SJSA1 (cell line): ENCODE data around the gene HOXB4. TPM values are rescaled to one million over a fixed set of nuclear protein-coding genes. Genes with fewer than 3 reads are reported as not detected.
A peak's percentile ranks its signal among the peaks of the same experiment; 100 is the strongest.

ENCODE experiments used
- DNase-seq, 2 experiments: peaks; one replicate each; pipeline ENCODE4 v3.0.0-alpha.2; 2015 to 2020; ENCODE audit warnings: low spot score in 2 of 2, low read depth in 1 of 2
- H3K27ac ChIP-seq: fragments of 250-450 bp; sonication (Bioruptor Pico); 2 replicates; pipeline ENCODE4 v1.5.1; 2020; ENCODE audit warnings: mild to moderate bottlenecking, moderate library complexity
- H3K27me3 ChIP-seq: fragments of 250-450 bp; sonication (Bioruptor Pico); replicated peaks from 2 replicates; pipeline ENCODE4 v1.5.1; 2020; ENCODE audit warnings: mild to moderate bottlenecking, moderate library complexity
- H3K36me3 ChIP-seq: fragments of 250-450 bp; sonication (Bioruptor Pico); 2 replicates; pipeline ENCODE4 v1.5.1; 2020; ENCODE audit warnings: mild to moderate bottlenecking
- H3K4me1 ChIP-seq: fragments of 250-450 bp; sonication (Bioruptor Pico); replicated peaks from 2 replicates; pipeline ENCODE4 v1.6.1; 2021; ENCODE audit warnings: mild to moderate bottlenecking
- H3K4me3 ChIP-seq: fragments of 250-450 bp; sonication (Bioruptor Pico); 2 replicates; pipeline ENCODE4 v1.5.1; 2020; ENCODE audit warnings: mild to moderate bottlenecking
- H3K9me3 ChIP-seq: fragments of 250-450 bp; sonication (Bioruptor Pico); replicated peaks from 2 replicates; pipeline ENCODE4 v1.5.1; 2020; ENCODE audit warnings: mild to moderate bottlenecking
- total RNA-seq: library from RNA; depleted of rRNA; stranded (reverse); fragments of >200 nt; shearing (Covaris generic); gene quantifications from 2 replicates; pipeline ENCODE4 v1.2.3, GENCODE V29; 2014

HOXB4 gene
- total RNA-seq, 1 experiment from 2014 or later, result 3.2 TPM

DNA sequence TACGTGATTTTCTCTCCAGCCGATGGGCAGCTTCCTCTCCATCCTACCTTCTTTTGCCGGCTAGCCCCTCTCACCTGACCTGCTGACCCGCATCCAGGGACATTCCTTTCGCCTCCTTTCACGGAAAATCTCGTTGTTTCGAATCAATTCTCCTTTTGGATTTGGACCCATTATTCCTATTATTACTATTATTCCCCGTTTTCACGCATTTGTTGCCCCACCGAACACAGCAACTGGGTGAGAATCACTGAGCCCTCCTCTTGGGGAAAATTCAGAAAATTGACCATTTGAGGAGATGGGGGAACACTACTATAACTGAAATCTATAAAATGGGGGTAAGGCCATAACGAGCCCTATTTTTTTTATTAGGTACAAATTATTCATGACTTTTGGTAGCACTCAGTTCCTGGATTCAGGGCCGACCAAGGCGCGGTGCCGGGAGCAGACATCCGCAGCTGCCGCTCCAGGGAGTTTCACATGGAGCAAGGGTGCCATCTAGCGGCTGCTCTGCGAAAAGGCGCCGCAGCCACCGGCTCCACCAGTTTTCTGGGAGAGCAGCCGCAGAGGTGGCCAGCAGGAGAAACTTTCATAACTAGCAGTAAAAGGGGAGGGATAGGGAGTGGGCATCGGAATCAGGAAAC lies 40.2 kb upstream of the HOXB4 start:
- no peaks in the 10 kb centered on the region; the same call in 1 of the 2 replicates for H3K4me1 ChIP-seq
- no peaks in the 10 kb centered on the region for H3K9me3 ChIP-seq
- H3K27me3 ChIP-seq, result peaks cover 96% of the 10 kb centered on the region
- peak; percentile 87 to 89 for DNase-seq
- no peak overlapping the region for H3K4me3 ChIP-seq
- H3K36me3 ChIP-seq, result no peaks in the 10 kb centered on the region
- H3K27ac ChIP-seq, result no peak overlapping the region

GRCh38 chr17:48617471-48618255 lies 39.5 kb upstream of the HOXB4 start:
- H3K36me3 ChIP-seq, result no peaks in the 10 kb centered on the region
- peaks cover 88% of the 10 kb centered on the region for H3K27me3 ChIP-seq
- peaks cover 4% of the 10 kb centered on the region for H3K4me1 ChIP-seq
- no peak overlapping the region for H3K4me3 ChIP-seq
- H3K9me3 ChIP-seq, result no peaks in the 10 kb centered on the region
- no peak for DNase-seq
- H3K27ac ChIP-seq, result no peak overlapping the region

DNA sequence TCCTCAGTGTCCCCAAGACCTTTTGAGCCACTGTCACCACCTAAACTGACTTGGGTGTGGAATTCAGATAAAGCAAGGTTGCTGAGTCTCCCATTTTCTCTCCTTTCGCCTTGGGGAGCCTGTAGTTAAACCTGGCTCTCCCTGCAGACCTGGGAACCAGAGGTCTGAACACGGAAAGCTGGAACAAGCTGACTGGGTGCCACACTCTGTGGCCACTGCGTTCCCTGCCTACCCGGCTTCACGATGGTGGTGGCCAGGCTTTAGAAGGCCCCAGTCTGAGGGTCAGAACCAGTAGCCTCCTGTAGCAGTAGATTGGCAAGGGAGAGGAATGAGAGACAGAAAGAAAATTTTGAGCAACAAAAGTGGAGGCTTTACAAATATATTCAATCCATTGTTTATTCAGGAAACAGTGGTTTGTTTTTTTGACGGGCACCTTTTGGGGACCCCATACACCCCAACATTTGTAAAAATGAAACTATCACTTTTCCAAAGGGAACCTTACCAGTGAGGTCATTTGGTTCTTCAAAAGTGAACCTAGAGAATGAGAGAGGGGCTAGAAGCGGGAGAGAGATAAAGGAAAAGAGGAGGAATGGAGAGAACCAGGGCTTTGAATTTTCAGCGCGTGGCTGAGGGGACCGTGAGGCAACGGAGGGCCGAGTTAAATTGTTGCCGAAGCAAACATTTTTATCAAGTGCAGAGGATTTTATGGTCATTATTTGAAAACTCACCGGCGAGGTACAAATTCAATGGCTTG lies 38.7 kb upstream of the HOXB4 start:
- H3K4me3 ChIP-seq, result no peak overlapping the region
- no peaks in the 10 kb centered on the region for H3K36me3 ChIP-seq
- peaks cover 81% of the 10 kb centered on the region for H3K27me3 ChIP-seq
- no peaks in the 10 kb centered on the region for H3K9me3 ChIP-seq
- H3K4me1 ChIP-seq, result peaks cover 7% of the 10 kb centered on the region
- no peak for DNase-seq
- H3K27ac ChIP-seq, result no peak overlapping the region

GRCh38 chr17:48615963-48616716 lies 38.0 kb upstream of the HOXB4 start:
- H3K36me3 ChIP-seq, result no peaks in the 10 kb centered on the region
- H3K9me3 ChIP-seq, result no peaks in the 10 kb centered on the region
- H3K4me1 ChIP-seq, result peaks cover 11% of the 10 kb centered on the region
- no peak overlapping the region for H3K4me3 ChIP-seq
- H3K27ac ChIP-seq, result no peak overlapping the region
- peaks cover 73% of the 10 kb centered on the region for H3K27me3 ChIP-seq
- no peak for DNase-seq

DNA sequence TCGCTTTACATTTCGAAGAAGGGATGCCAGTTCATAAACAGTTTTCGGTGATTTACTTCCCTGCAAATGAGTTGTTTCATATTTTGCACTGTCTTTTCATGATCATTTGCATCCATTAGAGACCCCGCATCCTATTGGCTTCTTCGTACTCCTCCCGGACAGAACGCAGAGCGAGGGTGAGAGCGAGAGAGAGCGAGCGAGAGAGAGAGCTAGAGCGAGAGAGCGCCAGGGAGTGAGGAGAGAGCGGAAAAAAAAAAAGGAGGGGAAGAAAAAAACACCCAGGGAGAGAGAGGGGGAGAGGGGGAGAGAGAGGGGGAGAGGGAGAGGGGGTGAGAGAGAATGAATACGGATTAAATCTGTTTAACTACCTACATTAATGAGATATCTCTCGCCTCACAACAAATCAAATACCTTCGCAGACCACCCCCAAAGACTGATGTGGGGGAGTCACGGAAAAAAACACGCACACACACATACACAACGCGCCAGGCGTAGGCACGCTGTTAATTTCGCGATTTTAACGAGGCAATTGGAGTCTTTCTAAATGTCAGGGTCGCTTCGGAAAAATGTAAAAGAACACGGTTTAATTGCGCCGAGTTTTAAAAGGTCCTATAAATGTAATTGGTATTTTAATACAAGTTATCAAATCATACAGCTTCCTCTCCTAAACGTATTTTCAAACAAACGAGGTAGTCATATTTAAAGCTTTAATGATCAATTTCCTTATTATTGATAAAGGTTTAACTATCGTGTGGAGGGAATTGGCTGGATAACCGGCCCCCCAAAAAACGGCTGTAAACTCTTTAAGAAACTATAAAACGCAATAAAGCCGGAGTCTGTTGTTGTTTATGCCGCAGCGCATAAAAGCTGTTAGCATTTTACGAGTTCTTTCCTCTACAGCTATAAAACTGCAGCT lies 37.2 kb upstream of the HOXB4 start, which contains the start of gene HOXB8:
Gene HOXB8 (minus strand): TSS at position 246 of the 916 bp plus-strand sequence. CDS start 588 bp downstream, outside the sequence.
- no peaks in the 10 kb centered on the region for H3K9me3 ChIP-seq
- H3K4me3 ChIP-seq, result no peak within 1 kb of the TSS
- DNase-seq, result no peak
- no peaks in the 10 kb centered on the region for H3K36me3 ChIP-seq
- H3K27me3 ChIP-seq, result peaks cover 65% of the 10 kb centered on the region
- H3K27ac ChIP-seq, result no peak within 1 kb of the TSS
- H3K4me1 ChIP-seq, result peaks cover 14% of the 10 kb centered on the region

- Histone ChIP-seq H3K9me3 (no peaks in the 10 kb centered on the region), H3K27ac (no peak overlapping the region), H3K4me3 (no peak overlapping the region), H3K36me3 (no peaks in the 10 kb centered on the region; the same call in 1 of the 2 replicates), H3K4me1 (peaks cover 22% of the 10 kb centered on the region), H3K27me3 (peaks cover 53% of the 10 kb centered on the region)
- DNase-seq, result no peak
Measured at GRCh38 chr17:48613862-48614694, 35.9 kb upstream of the HOXB4 start.

GRCh38 chr17:48612854-48613691 lies 34.9 kb upstream of the HOXB4 start:
- Histone ChIP-seq H3K27me3 (peaks cover 43% of the 10 kb centered on the region), H3K27ac (no peak overlapping the region), H3K9me3 (no peaks in the 10 kb centered on the region), H3K36me3 (no peaks in the 10 kb centered on the region; the same call in 1 of the 2 replicates), H3K4me3 (peak overlapping the region; percentile 42), H3K4me1 (peaks cover 22% of the 10 kb centered on the region)
- DNase-seq, result peak in 1 of 2 experiments; percentile 44

DNA sequence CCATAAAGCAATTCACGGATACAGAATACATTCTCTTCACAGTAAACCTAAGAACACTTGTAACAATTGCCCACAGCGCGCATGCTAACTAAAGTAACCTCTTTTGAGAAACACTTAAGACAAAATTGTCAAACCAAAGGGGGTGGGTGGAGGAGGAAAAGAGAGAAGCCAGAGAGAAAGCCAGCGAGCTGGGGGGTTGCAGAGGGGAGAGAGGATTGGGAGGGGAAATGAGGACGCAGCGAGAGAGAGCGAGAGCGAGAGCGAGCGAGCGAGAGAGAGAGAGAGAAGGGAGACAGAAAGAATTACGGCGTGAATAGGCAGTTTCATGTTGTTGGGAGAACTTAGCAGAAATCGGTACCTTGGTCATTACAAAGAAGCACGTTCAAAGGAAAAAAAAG lies 34.3 kb upstream of the HOXB4 start:
- Histone ChIP-seq H3K36me3 (no peaks in the 10 kb centered on the region; the same call in none of the 2 replicates), H3K4me1 (peaks cover 22% of the 10 kb centered on the region), H3K27ac (no peak overlapping the region), H3K4me3 (peak overlapping the region; percentile 42), H3K9me3 (no peaks in the 10 kb centered on the region), H3K27me3 (peaks cover 36% of the 10 kb centered on the region)
- DNase-seq, result no peak

DNA sequence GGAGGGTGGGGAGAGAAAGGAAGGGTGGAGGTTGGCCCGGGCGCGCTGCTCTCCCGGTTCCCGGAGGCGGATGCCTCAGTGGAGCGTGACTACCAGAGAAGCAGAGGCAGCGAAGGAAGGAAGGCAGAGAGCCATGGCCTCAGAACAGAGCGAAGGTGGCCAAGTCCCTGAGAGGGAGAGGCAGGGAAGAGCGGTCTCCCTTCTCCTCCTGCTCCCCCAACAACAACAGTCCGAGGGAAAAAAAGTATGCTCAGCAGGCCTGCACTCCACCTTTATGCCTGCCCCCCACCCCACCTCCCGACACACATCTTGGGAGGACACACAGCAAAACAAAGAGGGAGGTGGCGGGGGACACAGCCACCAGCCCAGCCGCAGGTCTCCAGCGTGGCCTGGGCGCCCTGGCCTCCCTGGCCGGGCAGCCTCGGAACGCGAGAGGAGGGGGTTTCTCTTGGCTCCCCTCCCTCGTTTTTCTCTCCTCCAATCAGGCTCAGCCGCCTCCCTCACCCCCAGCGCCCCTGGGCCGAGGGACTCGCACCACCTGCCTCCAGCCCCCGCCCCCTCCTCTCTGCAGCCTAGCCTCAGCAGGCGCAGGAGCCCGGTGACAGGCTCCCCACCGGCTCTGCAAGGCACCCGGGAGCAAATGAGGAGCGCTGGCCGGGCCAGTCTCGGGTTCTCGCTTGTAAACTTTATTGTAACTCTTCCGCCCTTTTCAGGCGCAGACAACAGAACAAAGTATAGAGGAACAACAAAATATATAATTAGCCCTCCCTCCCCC lies 33.7 kb upstream of the HOXB4 start:
- H3K4me1 ChIP-seq, result peaks cover 22% of the 10 kb centered on the region
- DNase-seq, result no peak
- H3K4me3 ChIP-seq, result no peak overlapping the region
- H3K27me3 ChIP-seq, result peaks cover 31% of the 10 kb centered on the region
- H3K36me3 ChIP-seq, result peaks cover 4% of the 10 kb centered on the region
- no peaks in the 10 kb centered on the region for H3K9me3 ChIP-seq
- no peak overlapping the region for H3K27ac ChIP-seq

- Histone ChIP-seq H3K9me3 (no peaks in the 10 kb centered on the region), H3K27ac (peak overlapping the region; percentile 65), H3K27me3 (peaks cover 24% of the 10 kb centered on the region), H3K36me3 (peaks cover 7% of the 10 kb centered on the region), H3K4me1 (peaks cover 22% of the 10 kb centered on the region), H3K4me3 (peak overlapping the region; percentile 52)
- DNase-seq, result no peak
Measured at GRCh38 chr17:48611213-48611612, 33.1 kb upstream of the HOXB4 start.
